ENCODE results near the gene HUNK. TPM values are rescaled to one million over a fixed set of nuclear protein-coding genes. Genes with fewer than 3 reads are reported as not detected.
"Not testable (repeated sequence)": the region's sequence is repeated elsewhere in the genome, so short reads cannot be mapped to it uniquely, and the experiment has no call there.

Gene HUNK
- total RNA-seq, 1 donor from 2014 or later, result 1.8 TPM

DNA sequence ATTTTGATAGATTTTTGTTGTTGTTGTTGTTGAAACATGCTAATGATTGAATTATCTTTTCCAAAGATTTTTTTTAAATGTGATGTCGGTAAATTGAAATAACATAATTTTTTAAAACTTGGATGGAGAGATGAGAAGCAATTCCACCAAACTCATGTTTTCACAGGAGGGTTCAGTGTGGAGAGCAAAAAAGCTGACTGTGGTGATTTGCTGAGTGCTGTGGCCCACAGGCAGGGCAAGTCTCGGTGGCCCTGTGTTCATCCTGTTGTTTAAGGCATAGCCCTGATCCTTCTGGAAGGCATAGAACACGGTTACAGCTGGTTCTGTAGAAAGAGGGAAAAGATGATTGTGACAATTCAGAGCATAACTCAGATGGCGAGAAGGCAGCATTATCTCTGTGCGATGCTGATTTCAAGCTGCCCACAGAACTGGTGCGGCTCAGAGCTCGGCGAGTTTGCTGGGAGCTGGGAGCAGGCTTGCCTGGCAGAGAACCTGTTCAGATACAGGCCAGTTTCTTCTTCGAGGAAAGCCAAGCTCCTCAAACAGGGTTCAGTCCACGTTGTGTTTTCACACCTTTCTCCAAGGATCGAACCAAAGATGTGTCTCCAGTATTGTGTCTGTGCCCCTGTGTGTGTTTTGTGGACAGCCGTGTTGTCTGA lies 127.1 kb downstream of the HUNK start:
- DNase-seq (ENCODE audit: low read depth), result no peak

DNA sequence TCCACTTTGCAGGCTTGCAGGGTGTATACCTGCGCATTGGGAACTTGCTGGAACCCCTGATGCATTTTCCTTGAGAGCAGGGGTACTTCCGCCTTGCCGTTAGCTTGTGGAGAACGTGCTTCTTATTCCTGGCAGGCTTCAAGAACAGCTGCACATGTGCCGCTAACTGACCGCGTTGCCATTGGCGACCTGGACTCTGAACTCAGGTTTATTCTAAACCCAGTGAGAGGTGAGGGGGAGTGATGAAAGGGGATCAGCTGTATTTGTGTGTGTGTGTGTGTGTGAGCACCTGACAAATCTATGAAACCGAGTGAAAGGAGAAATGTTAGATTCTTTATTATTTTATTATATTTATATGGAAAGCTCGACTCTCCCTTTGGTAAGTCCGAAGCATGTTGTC lies 128.6 kb downstream of the HUNK start:
- peak; percentile 51 for DNase-seq (ENCODE audit: low read depth)

DNA sequence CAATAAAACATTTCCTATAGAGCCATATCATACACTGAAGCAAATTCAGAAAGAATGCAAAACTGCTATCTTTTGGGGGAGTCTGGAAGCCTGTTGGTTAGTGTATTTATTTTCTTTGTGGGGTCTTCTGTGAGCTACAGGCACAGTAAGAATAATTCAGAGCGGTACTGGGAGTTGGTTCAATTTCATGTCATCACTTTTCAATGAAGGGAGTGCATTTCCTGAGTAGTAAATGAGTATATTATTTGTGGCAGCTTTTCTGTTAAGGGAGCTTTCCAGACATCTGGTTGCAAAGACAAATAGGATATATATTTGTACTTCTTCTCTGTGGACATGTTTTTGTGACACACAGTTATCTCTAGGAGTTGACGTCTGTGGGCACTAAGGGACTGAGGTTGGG lies 130.6 kb downstream of the HUNK start:
- DNase-seq (ENCODE audit: low read depth), result no peak

DNA sequence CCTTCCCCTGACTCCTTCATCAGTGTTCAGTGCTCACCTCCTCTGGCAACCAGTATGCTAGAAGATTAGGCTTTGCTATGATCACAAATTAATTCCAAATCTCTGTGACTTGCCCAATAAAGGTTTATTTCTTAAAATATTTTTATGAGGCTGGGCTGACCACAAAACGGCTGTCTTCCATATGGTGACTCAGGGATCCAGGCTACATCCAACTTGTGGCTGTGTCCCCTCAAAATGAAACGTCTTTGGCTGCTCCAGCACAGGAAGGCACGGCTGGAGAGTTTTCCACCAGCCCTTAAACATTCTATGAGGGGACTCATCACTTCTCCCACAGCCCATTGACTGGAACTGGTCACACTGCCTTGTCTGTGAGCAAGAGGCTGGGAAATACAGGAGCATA lies 131.5 kb downstream of the HUNK start:
- no peak for DNase-seq (ENCODE audit: low read depth)

DNA sequence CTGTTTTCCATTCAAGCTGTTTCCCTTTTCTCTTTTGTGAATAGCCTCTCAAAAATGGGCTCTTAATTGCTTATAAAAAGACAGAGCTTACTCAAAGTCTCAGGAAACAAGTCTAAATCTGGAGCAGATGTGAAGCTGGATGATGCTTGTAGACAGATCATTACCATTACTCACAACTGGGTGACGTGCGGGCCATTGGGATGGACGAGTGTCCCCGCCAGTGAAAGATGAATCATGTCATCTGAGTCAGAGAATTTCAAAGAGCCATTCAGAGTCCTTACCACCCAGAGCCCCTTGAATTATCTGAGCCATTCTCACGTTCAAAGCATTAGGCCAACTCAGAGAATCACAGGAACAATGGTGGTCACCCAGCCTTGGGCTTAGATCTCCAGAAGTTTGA lies 134.6 kb downstream of the HUNK start:
- no peak for DNase-seq (ENCODE audit: low read depth)

DNA sequence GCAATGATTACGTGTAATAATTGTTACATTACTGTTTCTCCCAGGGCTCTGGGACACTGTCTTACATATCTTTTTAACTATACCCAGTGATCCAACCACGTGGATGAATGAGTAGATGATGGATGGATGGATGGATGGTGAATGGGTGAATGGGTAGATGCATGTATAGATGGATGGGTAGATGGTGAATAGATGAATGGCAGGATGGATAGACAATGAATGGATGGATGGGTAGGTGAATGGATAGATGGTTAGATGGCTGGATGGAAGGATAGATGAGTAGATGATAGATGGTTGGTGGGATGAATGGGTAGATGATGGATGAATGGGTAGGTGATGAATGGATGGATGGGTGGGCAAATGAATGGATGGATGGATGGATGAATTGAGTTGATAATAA lies 135.9 kb downstream of the HUNK start:
- DNase-seq (ENCODE audit: low read depth), result no peak

DNA sequence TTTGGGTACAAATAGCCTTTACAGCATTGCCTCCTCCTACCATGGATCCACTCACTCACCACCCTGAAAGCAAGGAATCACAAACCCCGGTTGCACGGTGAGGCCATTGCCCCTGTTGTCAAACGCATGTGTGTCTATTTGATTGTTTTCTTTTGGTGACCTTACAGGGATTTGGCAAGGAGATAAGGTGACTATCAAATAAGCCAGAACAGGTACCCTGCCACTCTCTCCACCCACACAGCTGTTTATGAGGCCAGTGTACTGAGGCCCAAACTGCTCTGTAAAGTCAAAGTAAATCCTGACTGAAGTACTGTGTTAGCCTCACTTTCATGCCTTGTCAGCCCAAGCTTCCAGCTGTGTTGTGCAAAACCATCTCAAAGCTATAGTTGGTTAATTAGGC lies 136.4 kb downstream of the HUNK start:
- DNase-seq (ENCODE audit: low read depth), result no peak

DNA sequence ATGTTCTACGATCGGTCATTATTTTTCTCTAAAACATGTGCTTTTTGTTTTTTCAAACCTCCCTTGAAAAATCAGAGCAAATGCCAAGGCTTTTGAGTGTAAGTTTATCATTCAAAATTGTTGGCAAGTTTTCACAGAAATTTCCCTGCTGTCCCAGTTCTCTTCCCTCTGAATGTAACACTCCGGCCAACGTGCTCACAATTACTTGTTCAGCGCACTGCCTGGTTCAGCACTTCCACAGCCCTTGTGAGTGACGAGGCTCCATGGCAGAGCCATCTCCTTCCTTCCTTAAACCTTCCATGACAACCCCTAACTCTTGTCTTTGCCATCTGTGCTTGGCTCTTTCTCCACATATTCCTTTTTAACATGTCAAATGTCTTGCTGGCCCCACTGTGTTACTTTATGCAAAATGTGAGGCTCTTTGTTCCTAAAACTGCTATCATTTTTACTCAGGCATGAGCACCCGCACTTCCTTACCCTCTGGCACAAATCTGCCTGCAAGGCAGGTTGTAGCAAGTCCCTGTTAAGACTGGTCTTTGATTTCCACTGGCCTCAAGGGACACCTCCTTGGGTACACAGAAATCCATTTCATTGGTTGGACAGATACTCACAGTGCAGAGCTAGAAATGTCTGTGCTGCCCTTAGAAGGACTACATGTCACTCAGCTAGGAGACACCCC lies 142.8 kb downstream of the HUNK start:
- no peak for DNase-seq (ENCODE audit: low read depth)

DNA sequence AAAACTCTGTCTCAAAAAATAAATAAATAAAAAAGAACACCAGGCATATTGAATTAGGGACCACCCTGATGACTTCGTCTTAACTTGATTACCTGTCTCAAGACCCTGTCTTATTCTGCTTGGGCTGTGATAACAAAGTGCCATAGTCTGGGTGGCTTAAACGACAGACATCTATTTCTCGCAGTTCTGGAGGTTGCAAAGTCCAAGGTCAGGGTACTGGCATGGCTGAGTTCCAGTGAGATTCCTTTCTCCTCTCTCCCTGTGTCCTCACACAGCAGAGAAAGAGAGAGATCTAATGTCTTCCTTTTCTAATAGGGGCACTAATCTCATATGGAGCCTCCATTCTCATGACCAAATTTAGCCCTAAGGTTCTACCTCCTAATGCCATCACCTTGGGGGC lies 145.6 kb downstream of the HUNK start:
- no peak for DNase-seq (ENCODE audit: low read depth)

DNA sequence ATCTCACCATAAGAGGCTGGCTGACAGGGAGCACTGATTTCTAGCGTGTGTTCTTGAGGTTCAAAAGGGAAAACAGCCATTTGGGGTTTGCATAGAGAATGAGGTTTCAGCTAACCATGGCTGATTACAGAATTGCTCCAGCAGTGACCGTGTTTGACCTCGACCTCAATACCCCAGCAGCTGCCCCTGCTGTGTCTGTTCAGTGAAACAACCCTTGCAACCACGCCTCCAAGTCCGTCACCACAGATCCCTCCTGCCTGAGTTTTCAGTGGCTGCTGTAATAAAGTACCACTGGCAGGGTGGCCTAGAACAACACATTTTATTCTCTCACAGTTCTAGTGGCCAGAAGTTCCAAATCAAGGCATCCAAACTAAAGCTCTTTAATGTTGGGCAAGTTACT lies 147.7 kb downstream of the HUNK start:
- DNase-seq (ENCODE audit: low read depth), result no peak

DNA sequence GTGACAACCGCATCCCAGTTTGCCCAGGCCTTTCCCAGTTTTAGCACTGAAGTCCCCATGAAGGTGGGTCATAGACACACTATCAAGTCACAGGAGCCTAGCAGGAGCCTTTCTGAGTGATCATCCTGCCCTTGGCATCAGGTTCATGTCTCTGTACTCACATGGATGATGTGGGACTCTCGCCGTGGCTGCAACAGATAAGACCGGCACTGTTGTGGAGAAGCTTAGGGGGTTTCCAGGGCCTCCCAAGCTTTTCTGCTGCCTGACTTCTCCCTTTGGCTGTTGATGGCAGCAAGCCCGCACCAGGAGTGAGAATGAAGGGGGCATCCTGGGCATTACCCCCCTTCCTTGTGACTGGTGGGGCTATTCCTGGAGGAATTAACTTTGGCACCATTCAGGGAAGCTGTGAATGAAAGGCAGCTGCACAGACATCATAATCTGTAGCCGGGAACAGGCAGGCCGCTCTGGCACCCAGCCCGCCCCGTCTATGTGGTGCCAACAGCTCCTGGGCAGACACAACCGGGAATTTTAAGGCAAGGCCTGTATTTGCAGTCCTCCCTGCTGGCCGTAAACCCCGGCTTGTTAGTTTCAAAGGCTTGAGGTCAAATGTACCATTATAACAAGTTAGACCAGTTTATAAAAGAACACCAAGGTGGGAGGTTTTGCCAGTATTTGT lies 148.6 kb downstream of the HUNK start:
- peak; percentile 3 for DNase-seq (ENCODE audit: low read depth)

DNA sequence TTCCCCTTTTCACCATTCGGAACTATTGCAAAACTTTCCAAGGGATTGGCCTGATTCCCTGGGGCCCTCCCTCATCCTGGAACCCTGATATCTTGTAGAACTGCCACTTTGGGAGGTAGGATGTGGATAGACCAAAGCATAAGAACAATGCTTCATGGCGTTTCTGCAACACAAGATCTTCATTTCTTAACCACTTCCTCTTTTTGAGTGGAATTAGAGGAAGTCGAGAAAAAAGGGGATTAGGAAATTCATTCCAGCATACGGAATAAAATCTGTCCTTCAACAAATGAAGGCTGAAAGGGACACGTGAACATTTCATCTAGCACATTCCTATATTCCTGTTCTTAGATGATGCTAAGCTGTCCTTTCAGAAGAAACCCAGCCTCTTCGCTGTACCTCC lies 149.3 kb downstream of the HUNK start:
- no peak for DNase-seq (ENCODE audit: low read depth)

DNA sequence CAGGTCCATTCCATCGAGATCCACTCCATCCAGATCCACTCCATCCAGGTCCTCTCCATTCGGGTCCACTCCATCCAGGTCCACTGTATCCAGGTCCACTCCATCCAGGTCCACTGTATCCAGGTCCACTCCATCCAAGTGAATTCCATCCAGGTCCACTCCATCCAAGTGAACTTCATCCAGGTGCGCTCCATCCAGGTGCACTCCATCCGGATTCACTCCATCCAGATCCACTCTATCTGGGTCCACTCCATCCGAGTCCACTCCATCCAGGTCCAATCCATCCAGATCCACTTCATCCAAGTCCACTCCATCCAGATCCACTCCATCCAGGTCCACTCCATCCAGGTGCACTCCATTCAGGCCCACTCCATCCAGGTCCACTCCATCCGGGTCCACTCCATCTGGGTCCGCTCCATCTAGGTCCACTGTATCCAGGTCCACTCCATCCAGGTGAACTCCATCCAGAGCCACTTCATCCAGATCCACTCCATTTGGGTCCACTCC lies 157.4 kb downstream of the HUNK start:
- DNase-seq (ENCODE audit: low read depth), result no peak

DNA sequence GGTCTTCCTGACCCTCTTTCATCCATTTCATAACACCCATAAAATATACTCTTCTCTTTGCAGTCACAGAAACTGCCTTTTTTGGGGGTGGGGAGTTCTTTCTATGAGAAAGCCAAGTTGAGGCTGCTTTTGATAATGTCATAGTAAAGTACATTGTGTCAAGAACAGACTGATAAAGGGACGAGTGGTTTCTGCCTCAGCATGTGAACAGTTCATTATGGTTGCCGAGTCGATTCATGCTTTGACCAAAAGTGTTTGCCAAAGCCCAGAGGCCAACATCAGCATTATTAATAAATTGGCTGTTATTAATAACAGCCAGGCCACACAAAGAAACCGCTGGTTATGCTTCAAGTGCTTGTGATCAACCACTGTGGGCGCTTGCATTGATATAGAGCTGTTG lies 162.0 kb downstream of the HUNK start:
- DNase-seq (ENCODE audit: low read depth), result no peak

DNA sequence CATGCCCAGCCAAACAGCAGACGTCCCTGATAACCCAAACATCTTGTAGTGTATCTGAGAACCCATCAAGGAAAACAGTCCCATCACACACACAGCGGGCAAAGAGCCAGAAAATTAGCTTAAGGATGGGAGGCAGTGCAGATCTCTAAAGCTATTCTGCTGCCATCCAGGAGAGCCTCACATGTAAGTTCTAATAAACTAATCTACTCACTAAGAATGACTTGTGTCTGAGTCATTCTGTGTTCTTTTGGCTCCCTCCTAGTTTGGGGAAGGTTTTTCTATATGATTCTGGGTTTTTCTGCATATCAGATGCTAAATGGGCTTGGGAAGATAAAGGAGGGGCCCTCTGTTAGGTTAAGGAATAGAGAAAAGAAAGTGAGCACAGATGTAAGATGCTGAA lies 162.8 kb downstream of the HUNK start:
- DNase-seq (ENCODE audit: low read depth), result no peak

DNA sequence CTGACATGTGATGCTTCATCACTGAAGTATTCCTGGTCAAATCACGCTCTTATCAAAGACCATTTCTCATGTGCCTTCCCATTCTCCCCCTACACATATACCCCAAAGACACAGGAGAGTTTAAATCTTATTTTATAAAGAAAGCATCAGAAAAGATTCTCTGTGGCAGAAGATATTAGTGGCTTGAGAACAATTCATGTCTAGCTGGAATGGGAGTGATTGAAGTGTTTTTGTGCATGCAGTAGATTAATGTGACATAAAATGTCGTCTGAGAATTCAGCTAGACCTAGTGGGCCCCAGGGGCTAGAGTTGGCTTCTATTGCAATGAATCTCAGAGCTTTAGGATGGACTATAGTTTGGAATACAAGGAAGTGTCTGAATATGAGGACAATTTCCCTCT lies 163.9 kb downstream of the HUNK start:
- no peak for DNase-seq (ENCODE audit: low read depth)

DNA sequence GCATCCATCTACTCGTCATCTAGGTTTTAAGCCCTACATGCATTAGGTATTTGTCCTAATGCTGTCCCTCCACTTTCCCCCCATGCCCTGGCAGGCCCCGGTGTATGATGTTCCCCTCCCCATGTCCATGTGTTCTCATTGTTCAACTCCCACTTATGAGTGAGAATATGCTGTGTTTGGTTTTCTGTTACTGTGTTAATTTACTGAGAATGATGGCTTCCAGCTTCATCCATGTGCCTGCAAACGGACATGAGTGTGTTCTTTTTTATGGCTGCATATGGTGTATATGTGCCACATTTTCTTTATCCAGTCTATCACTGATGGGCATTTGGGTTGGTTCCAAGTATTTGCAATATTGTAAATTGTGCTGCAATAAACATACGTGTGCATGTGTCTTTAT lies 165.9 kb downstream of the HUNK start:
- DNase-seq (ENCODE audit: low read depth), result not testable (repeated sequence)

DNA sequence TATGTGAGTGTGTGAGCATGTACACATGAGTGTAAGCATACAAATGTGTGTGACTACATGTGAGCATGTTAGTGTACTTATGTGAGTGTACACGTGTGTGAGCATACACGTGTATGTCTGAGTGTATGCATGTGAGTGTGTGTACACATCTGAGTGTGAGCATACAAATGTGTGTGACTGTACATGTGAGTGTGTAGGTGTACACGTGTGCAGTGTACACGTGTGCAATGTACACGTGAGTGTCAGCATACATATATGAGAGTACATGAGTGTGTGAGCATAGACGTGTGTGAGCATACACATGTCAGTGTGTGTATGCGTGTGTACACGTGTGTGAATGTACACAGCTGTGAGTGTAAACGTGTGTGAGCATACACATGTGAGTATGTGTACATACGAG lies 170.6 kb downstream of the HUNK start:
- DNase-seq (ENCODE audit: low read depth), result no peak

DNA sequence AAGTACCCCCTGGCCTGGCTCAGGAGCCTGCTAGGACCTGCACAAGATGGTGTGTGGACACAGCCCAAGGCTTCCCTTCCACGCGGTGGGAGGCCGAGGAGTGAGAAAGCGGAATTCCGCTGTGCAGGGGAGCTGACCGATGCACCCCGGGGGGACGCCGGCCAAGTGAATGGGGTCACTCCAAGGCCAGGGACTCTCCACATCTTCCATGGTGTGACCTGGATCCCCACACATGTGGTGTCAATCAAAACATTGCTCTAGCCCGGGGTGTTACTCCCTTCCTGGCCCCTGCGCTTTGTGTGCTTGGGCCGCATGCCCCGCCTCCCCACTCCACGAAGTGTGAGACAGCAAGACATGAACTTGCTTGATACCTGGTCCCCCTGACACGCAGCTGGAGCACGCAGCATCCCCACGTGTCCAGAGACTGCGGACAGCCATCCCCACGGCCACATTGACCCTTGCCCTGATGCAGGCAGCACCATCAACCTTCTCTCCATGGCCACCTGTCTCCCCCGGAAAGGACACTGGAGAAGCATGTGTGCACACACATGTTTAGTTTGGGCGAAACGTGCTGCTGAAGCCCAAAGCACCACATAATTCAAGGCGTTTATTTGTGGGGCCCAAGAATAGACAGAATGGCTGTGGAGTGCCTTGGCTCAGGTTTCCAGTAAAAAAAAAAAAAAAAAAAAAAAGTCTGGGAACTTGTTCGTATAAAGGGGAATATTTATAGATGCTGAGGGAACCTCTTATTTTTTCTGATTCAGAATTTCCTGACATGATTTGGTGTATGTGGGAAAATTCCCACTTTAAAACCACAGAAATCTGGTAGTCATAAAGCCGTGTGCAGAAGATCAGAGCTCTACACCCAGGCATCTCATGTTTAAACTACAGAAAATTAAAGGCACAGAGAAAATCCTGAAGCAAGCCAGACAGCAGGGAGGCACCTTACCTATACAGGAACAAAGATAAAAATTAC lies 171.7 kb downstream of the HUNK start:
- DNase-seq (ENCODE audit: low read depth), result no peak

DNA sequence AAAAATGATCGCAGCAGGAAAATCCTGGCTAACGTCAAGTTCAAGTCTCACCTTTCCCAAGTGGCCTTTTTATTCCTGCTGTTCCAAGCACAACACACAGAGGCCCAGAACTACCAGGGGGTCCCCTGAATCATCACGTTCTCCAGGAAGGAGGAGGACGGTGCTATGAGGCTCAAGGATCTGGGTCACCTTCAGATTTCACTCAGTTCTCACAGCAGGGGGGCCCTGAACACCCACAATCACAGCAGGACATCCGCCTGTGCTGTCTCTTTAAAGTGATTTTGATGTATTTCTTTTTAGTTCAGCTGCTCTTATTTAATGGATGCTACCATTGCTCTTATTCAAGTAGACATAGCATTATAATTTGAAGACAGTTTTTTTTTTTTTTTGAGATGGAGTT lies 173.4 kb downstream of the HUNK start:
- DNase-seq (ENCODE audit: low read depth), result no peak

DNA sequence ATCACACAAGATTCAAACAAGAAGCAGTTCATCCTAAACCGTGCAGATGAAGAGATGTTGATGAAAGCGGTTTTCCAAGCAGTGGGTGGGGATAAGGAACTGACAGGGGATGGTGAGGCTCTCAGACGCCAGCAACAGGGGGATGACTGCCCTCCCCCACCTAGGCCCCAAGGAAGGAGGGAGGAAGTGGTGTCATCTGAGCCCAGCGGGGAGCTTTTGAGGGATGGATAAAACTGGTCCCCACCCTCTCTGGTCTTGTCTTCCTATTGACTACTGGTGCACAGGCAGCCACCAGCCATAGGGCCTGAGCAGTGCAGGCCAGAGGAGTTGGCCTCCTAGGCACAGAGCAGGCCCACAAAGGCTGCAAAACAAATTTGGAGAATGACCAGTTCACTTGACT lies 175.5 kb downstream of the HUNK start:
- DNase-seq (ENCODE audit: low read depth), result no peak

Measured in renal cortical epithelial cell (primary cell).